ENCODE results near the gene KCNV2.

DNA sequence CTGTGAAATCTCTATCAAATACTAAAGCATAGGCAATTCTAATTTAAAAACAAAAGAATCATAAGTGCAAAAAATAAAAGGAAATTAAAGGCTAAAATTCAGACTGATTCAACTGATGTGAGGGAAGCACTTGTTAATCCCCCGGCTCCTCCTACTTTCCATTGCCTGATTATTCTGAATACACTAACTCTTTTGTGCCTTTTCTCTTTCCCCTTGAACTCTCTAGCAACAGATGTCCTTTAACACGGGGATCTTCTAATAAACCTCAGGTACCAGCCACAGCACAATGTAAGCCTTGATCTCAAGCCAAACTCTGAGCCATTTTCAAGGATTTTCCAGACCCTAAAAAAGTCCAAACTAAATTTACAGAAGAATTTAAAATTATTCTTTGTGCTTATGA, 61.5 kb downstream of the KCNV2 start:
- TF ChIP-seq TAF1 (IDR thresholded peaks at IDR 0.05; ENCODE audit: low read depth, low read length) (no peak), POLR2A (IDR thresholded peaks at IDR 0.05; ENCODE audit: low read depth, low read length) (no peak), SPI1 (IDR thresholded peaks at IDR 0.05; ENCODE audit: low read depth, low read length) (no peak)

Data from GM12891 (cell line).